ENCODE results near the gene P2RX6.

P2RX6 gene

DNA sequence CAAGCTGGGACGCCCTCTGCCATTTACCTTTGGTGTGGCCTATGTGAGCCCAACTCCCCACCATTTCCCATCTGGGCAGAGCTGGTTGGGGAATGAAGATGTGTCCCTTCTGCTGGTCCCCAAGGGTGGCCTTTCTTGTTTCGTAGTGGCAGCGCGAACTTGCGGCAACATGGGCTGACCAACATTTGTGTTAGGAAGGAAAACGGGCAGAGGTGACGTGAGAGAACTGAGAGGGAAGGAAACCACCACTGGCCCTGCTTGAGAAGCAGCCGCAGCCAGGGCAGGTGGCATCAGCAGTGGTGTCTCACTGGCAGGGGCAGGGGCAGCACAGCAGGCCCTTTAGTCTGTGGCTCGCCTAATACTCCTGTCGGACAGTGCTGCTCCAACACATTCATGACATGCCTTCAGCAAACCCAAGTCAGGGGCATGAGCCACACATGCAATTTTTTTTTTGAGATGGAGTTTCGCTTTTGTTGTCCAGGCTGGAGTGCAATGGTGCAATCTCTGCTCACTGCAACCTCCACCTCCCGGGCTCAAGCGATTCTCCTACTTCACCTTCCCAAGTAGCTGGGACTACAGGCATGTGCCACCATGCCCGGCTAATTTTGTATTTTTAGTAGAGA is 60.7 kb downstream of the P2RX6 start:
- no peak for DNase-seq (ENCODE audit: low spot score)

DNA sequence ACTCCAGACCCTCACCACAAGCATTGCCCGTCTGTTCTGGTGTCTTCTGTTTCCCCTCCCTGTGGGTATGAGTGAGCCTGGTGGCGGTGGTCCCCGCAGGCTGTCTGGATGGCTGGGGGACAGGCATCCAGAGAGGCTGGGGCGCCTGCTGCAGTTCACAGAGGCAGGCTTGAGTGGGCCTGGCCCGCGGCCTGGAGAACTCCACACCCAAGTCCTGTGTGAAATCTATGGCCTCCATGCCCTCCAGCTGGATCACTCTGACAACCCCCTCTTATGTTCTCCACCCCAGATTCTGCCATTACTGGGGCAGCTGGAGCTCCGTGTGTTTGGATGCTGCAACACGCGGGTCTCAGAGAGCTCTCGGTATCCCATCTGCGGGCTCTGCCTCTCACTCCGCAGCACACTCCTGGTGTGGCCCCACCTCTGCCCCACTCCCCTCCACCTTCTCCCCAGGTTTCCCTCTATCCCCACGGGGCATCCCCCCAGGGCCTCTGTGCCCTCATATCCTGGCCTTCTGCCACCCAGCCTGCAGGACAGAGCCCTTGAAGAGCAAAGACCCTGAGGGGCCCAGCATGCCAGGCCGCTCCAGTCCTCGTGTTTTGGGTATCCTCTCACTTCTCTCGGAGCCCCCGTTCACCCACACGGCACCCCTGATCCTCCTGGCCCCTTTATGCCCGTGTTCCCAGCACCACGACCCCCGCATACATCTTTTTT is 62.1 kb downstream of the P2RX6 start:
- no peak for DNase-seq (ENCODE audit: low spot score)
